IPS DF 6.9 (cell line): ENCODE data around the gene TNFAIP3.

Experiments
- DNase-seq: peaks from one replicate; pipeline ENCODE4 v3.0.0-alpha.2; 2013; ENCODE audit warnings: low read depth, low spot score
- H3K27ac ChIP-seq: one replicate; pipeline ENCODE4 v1.5.1; 2013; ENCODE audit warnings: low read length, control low read depth
- H3K27me3 ChIP-seq: 2 replicates; pipeline ENCODE4 v1.6.1; 2013; ENCODE audit warnings: mild to moderate bottlenecking, low read length; ENCODE audit not compliant: control insufficient read depth, insufficient read depth
- H3K36me3 ChIP-seq: 2 replicates; pipeline ENCODE4 v1.6.1; 2013; ENCODE audit warnings: low read length; ENCODE audit not compliant: control insufficient read depth, insufficient read depth
- H3K4me1 ChIP-seq: 2 replicates; pipeline ENCODE4 v1.6.1; 2013; ENCODE audit warnings: low read length; ENCODE audit not compliant: control insufficient read depth, insufficient read depth
- H3K4me3 ChIP-seq: 2 replicates; pipeline ENCODE4 v1.5.1; 2013; ENCODE audit warnings: mild to moderate bottlenecking, low read length
- H3K9me3 ChIP-seq: 2 replicates; pipeline ENCODE4 v1.6.1; 2013; ENCODE audit warnings: low read length, inconsistent platforms; ENCODE audit not compliant: control insufficient read depth, insufficient read depth
- WGBS: extraction: QIAGEN DNeasy Blood & Tissue Kit; methylation state at CpG from one replicate; pipeline ENCODE4 v1.1.7; 2013; ENCODE audit warnings: mixed read lengths, missing lambda C conversion rate; ENCODE audit not compliant: insufficient read length, insufficient coverage; 5-methylcytosine and 5-hydroxymethylcytosine counted together

The TNFAIP3 gene

GRCh38 chr6:137923866-137924653, 57.0 kb downstream of the TNFAIP3 start:
- no peak overlapping the region for H3K4me3 ChIP-seq
- no peak for DNase-seq
- H3K9me3 ChIP-seq, result no peaks in the 10 kb centered on the region
- peaks cover 4% of the 10 kb centered on the region for H3K4me1 ChIP-seq
- no peaks in the 10 kb centered on the region for H3K27me3 ChIP-seq
- H3K27ac ChIP-seq, result no peak overlapping the region
- no peaks in the 10 kb centered on the region for H3K36me3 ChIP-seq
- no CpG with 5 or more reads among the region's 4 CpGs for WGBS

- Histone ChIP-seq H3K4me3 (no peak overlapping the region), H3K4me1 (peaks cover 4% of the 10 kb centered on the region), H3K27me3 (no peaks in the 10 kb centered on the region), H3K9me3 (no peaks in the 10 kb centered on the region), H3K36me3 (no peaks in the 10 kb centered on the region), H3K27ac (no peak overlapping the region)
- DNase-seq, result no peak
- no CpG with 5 or more reads among the region's 12 CpGs for WGBS
Measured at GRCh38 chr6:137925141-137925698, 58.2 kb downstream of the TNFAIP3 start.

- no peak overlapping the region for H3K27ac ChIP-seq
- peaks cover 4% of the 10 kb centered on the region for H3K4me1 ChIP-seq
Measured at GRCh38 chr6:137926207-137926731, 59.2 kb downstream of the TNFAIP3 start.

GRCh38 chr6:137926985-137927384, 59.9 kb downstream of the TNFAIP3 start:
- peaks cover 4% of the 10 kb centered on the region for H3K4me1 ChIP-seq
- H3K4me3 ChIP-seq, result no peak overlapping the region
- no CpG with 5 or more reads among the region's 3 CpGs for WGBS
- no peaks in the 10 kb centered on the region for H3K27me3 ChIP-seq
- H3K27ac ChIP-seq, result no peak overlapping the region
- no peaks in the 10 kb centered on the region for H3K36me3 ChIP-seq
- no peak for DNase-seq
- H3K9me3 ChIP-seq, result no peaks in the 10 kb centered on the region

More at GRCh38 chr6:137926207-137926731, 59.2 kb downstream of the TNFAIP3 start:
- Histone ChIP-seq H3K27me3 (no peaks in the 10 kb centered on the region), H3K36me3 (no peaks in the 10 kb centered on the region), H3K4me3 (no peak overlapping the region), H3K9me3 (no peaks in the 10 kb centered on the region)
- DNase-seq, result no peak
- WGBS, result no CpG with 5 or more reads among the region's 1 CpG

DNA sequence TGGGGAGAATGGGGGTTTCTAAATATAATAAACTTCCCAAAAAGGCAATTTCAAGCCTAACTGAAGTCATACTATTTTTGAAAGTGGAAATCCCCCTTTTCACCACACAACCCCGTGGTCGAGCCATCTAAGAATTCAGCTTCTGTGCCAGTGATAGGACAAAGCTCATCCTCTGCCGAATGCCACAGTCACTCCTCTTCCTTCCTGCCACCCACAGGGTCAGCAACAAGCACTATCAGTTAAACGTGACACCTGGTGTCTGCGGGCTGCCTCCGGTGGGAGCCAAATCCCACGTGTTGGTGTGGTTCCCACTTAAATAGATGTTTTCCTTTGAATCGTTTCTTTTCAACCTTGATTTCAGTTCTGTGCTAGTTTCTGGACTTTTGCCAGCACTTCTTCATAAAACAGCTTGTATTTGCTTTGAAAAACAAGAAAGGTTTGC, 60.7 kb downstream of the TNFAIP3 start:
- no CpG with 5 or more reads among the region's 8 CpGs for WGBS
- H3K27ac ChIP-seq, result no peak overlapping the region
- no peak for DNase-seq

DNA sequence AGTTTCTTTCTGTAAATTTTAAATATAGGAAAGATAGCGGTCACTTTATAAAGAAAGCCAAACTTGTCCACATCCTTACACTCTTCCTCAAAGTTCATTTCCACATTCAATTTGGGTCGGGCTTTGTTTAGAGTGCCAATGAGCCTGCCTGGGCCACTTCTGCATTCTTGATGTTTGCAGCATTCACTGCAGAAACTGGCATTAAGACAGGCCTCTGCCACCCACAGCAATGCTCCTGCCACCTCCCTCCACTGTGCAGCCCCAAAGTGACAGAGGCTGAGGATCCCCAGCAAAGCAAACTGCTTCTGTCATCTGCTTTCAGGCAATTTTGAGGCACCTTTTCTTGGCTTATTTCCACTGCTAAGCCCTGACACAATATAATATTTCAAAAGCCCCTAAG, 61.2 kb downstream of the TNFAIP3 start:
- no peak overlapping the region for H3K27ac ChIP-seq
- no peaks in the 10 kb centered on the region for H3K9me3 ChIP-seq
- no CpG with 5 or more reads among the region's 2 CpGs for WGBS
- H3K4me3 ChIP-seq, result no peak overlapping the region
- no peaks in the 10 kb centered on the region for H3K27me3 ChIP-seq
- no peak for DNase-seq
- H3K36me3 ChIP-seq, result no peaks in the 10 kb centered on the region
- peaks cover 4% of the 10 kb centered on the region for H3K4me1 ChIP-seq

More for the DNA sequence above, 60.7 kb downstream of the TNFAIP3 start:
- no peaks in the 10 kb centered on the region for H3K36me3 ChIP-seq
- peaks cover 4% of the 10 kb centered on the region for H3K4me1 ChIP-seq
- no peaks in the 10 kb centered on the region for H3K9me3 ChIP-seq
- no peaks in the 10 kb centered on the region for H3K27me3 ChIP-seq
- H3K4me3 ChIP-seq, result no peak overlapping the region

- no peak for DNase-seq
- Histone ChIP-seq H3K4me3 (no peak overlapping the region), H3K9me3 (no peaks in the 10 kb centered on the region), H3K36me3 (no peaks in the 10 kb centered on the region), H3K27me3 (no peaks in the 10 kb centered on the region), H3K4me1 (no peaks in the 10 kb centered on the region), H3K27ac (no peak overlapping the region)
- WGBS, result no CpG with 5 or more reads among the region's 6 CpGs
Measured at GRCh38 chr6:137931849-137932465, 64.9 kb downstream of the TNFAIP3 start.
